SK-N-SH treated with all-trans-retinoic acid at 6 μM for 48 hours (cell line): ENCODE data around the gene ZNF503.

Experiments used
- ARNTL ChIP-seq: fragments of 450-650 bp; formaldehyde crosslinking; IDR thresholded peaks from 2 replicates; pipeline ENCODE4 v1.5.0; 2020; ENCODE audit warnings: low read depth, mild to moderate bottlenecking, moderate library complexity, borderline replicate concordance
- BACH2 ChIP-seq: fragments of 250-450 bp; sonication (Bioruptor Pico); IDR thresholded peaks from 2 replicates; pipeline ENCODE4 v1.9.0; 2021; ENCODE audit warnings: mild to moderate bottlenecking, borderline replicate concordance
- CREB5 ChIP-seq: fragments of 250-450 bp; sonication (Bioruptor Pico); IDR thresholded peaks from 2 replicates; pipeline ENCODE4 v1.5.1; 2020; ENCODE audit warnings: low read depth, mild to moderate bottlenecking, moderate library complexity
- CSDC2 ChIP-seq: fragments of 250-450 bp; sonication (Bioruptor Pico); IDR thresholded peaks from 2 replicates; pipeline ENCODE4 v1.5.0; 2020; ENCODE audit warnings: mild to moderate bottlenecking, moderate library complexity
- CSRNP3 ChIP-seq: fragments of 250-450 bp; sonication (Bioruptor Pico); IDR thresholded peaks from 2 replicates; pipeline ENCODE4 v1.5.1; 2021; ENCODE audit warnings: mild to moderate bottlenecking, moderate library complexity
- ESRRG ChIP-seq: fragments of 250-450 bp; sonication (Bioruptor Pico); IDR thresholded peaks from 2 replicates; pipeline ENCODE4 v1.6.1; 2021; ENCODE audit warnings: mild to moderate bottlenecking
- ISL1 ChIP-seq: fragments of 250-450 bp; sonication (Bioruptor Pico); IDR thresholded peaks from 2 replicates; pipeline ENCODE4 v2.1.2; 2022; ENCODE audit warnings: mild to moderate bottlenecking, moderate library complexity
- OSR1 ChIP-seq: fragments of 250-450 bp; sonication (Bioruptor Pico); IDR thresholded peaks from 2 replicates; pipeline ENCODE4 v1.8.0; 2022; ENCODE audit warnings: moderate library complexity, mild to moderate bottlenecking, inconsistent platforms
- PATZ1 ChIP-seq: fragments of 250-450 bp; sonication (Bioruptor Pico); IDR thresholded peaks from 2 replicates; pipeline ENCODE4 v1.8.0; 2020; ENCODE audit warnings: mild to moderate bottlenecking, moderate library complexity, borderline replicate concordance
- RARB ChIP-seq: fragments of 250-450 bp; sonication (Bioruptor Pico); IDR thresholded peaks from 2 replicates; pipeline ENCODE4 v1.8.0; 2021; ENCODE audit warnings: mild to moderate bottlenecking, moderate library complexity
- TCF4 ChIP-seq: fragments of 250-450 bp; sonication (Bioruptor Pico); IDR thresholded peaks from 2 replicates; pipeline ENCODE4 v1.8.0; 2021; ENCODE audit warnings: mild to moderate bottlenecking, moderate library complexity, borderline replicate concordance
- TOX ChIP-seq: fragments of 250-450 bp; sonication (Bioruptor Pico); IDR thresholded peaks from 2 replicates; pipeline ENCODE4 v1.8.0; 2021; ENCODE audit warnings: mild to moderate bottlenecking, moderate library complexity, borderline replicate concordance
- ZFP30 ChIP-seq: fragments of 450-650 bp; formaldehyde crosslinking; IDR thresholded peaks from 2 replicates; pipeline ENCODE4 v1.5.0; 2022; ENCODE audit warnings: mild to moderate bottlenecking, moderate library complexity
- ZNF70 ChIP-seq: fragments of 450-650 bp; formaldehyde crosslinking; IDR thresholded peaks from 2 replicates; pipeline ENCODE4 v1.5.0; 2020; ENCODE audit warnings: mild to moderate bottlenecking, moderate library complexity

GRCh38 chr10:75429159-75429827 is 27.7 kb upstream of the ZNF503 start:
- TF ChIP-seq BACH2 (CRISPR knock-in tag) (no peak), CREB5 (CRISPR knock-in tag) (no peak), ESRRG (CRISPR knock-in tag) (no peak), RARB (CRISPR knock-in tag) (no peak), CSDC2 (no peak), CSRNP3 (CRISPR knock-in tag) (no peak), TOX (CRISPR knock-in tag) (no peak), ARNTL (CRISPR knock-in tag) (no peak), ZFP30 (CRISPR knock-in tag) (no peak), ISL1 (CRISPR knock-in tag) (no peak), PATZ1 (no peak), ZNF70 (CRISPR knock-in tag) (no peak), TCF4 (CRISPR knock-in tag) (no peak), OSR1 (CRISPR knock-in tag) (no peak)
